ENCODE measurements around the gene ZCCHC4.

ZCCHC4 gene

DNA sequence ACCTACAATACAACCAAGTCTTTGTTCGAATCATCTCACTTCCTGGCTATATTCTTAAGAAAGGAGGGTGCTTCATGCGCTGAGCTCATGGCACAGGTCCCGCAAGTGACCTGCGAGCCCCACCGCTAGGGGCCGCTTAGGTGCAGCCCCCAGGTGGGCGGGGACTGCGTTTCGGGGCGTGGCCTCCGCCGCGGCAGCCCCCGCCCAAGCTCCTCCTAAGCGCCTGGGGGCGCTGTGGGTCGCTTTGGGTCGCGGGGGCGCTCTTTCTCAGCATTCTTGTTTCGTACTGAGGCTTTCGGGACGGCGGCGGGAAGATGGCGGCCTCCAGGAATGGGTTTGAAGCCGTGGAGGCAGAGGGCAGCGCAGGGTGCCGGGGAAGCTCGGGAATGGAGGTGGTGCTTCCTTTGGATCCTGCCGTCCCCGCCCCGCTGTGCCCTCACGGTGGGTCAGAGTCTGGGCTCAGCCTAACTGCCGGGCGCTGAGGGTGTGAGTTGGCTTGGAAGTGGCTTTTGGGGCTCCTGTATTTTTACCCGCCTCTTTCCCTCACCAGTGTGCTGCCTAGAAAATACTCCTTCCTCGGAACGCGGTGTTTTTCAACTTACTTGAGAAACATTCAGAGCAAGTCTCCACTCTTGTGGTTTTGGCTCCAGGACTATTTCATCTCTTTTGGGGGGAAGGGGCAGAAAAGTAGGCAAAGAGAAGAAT, at the start of gene ZCCHC4:
Gene ZCCHC4, plus strand, starts transcription at position 279 of the 705 bp plus-strand sequence. Its CDS starts 36 bp downstream, at position 315.
- DNase-seq = peak; percentile 24 to 92 (median 86)

GRCh38 chr4:25271866-25272265, 40.7 kb upstream of the ZCCHC4 start:
- no peak for DNase-seq

GRCh38 chr4:25280210-25280609, 32.4 kb upstream of the ZCCHC4 start:
- no peak for DNase-seq

- DNase-seq = no peak
Measured at GRCh38 chr4:25283948-25284347, 28.6 kb upstream of the ZCCHC4 start.

DNA sequence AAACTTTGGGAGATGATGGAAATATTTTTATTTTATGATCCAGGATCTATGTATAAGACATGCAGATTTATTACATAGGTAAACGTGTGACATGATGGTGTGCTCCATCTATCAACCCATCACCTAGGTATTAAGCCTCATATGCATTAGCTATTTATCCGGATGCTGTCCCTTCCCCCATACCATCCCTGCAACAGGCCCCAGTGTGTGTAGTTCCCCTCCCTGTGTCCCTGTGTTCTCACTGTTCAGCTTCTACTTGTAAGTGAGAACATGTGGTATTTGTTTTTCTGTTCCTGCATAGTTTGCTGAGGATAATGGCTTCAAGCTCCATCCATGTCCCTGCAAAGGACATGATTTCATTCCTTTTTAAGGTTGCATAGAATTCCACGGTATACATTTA, 28.1 kb upstream of the ZCCHC4 start:
- no peak for DNase-seq

- no peak for DNase-seq
Measured at GRCh38 chr4:25290490-25291067, 22.0 kb upstream of the ZCCHC4 start.

DNA sequence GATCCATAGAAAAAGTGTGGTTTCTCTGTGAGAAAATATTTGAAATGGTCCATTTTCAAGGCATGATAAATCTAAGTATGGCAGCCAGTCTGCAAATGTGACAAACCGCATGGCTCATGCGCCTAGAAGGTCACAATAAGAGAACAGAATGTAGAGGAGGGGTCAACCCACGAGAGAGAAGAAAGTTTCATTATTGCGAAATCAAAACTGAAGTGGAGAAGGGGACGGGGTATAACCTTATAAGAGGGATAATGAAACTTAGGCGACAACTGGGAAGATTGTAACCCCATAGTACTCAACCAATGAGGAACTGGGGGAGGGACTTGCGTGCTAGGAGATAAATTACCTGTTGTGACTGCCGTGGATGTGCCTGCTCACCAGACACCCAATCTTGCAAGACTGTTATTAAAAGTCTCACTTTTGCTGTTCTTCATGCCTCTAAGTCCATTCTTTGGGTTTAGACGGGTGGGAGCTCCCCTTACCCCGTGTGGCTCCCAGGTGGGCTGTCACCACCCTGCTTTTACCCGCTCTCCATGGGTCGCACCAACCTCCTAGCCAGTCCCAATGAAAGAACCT, 21.3 kb upstream of the ZCCHC4 start:
- no peak for DNase-seq

- DNase-seq = no peak
Measured at GRCh38 chr4:25297528-25298242, 14.9 kb upstream of the ZCCHC4 start.

- DNase-seq = no peak
Measured at GRCh38 chr4:25299476-25300203, 12.9 kb upstream of the ZCCHC4 start.

DNA sequence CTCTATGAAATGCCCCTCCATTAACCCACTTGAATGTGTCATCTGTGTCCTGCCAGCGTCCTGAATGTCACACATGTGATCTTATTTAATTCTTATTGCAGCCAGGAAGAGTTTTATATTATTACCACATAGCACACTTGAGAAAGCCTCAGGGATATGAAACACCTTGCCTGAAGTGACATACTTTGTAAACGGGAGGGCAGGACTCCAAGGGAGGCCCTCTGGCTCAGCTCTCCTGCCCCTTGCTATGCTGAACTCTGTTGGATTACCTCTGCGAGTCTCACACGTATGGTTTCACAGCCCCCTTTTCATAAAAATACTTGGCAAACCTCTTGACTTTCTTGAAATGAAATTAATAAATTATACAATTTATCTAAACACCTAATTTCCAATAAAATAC, 11.1 kb upstream of the ZCCHC4 start:
- no peak for DNase-seq

DNA sequence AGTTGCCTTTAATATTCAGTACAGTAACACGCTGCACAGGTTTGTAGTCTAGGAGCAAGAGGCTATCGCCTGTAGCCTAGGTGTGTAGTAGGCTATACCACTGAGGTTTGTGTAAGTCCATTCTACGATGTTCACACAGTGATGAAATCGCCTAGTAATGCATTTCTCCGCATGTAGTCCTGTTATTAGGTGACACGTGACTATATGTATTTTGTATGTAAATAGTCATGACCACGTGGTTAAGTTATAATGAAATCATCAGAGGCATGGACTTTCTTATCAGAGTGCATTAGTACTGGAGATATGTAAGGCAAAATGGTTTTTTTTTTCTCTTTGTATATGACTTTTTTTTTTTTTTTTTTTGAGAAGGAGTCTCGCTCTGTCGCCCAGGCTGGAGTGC, 9.9 kb upstream of the ZCCHC4 start:
- DNase-seq = no peak

GRCh38 chr4:25303578-25303977, 9.0 kb upstream of the ZCCHC4 start:
- no peak for DNase-seq

DNA sequence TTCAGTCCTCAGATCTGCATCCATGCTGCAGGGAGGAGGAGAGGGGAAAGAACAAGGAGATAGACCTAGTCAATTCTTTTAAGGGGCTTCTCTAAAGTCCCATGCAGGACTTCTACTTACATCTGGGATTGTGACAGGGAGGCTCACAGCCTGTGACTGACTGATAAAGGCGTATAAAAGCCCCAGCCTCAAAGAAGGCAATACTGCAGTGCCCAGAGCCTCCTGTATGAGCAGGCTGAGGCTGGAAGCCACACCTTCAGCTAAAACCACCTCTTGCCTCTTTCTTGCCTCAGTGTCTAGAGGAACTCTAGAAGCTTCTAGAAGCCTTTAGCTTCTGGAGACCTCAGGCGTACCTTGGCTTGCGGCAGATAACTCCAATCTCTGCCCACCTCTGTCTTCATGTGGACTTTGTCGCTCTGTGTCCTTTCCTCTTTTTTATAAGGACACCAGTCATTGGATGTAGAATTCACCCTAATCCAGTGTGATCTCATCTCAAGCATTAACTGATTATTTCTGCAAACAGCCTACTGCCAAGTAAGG, 6.0 kb upstream of the ZCCHC4 start:
- DNase-seq = no peak

DNA sequence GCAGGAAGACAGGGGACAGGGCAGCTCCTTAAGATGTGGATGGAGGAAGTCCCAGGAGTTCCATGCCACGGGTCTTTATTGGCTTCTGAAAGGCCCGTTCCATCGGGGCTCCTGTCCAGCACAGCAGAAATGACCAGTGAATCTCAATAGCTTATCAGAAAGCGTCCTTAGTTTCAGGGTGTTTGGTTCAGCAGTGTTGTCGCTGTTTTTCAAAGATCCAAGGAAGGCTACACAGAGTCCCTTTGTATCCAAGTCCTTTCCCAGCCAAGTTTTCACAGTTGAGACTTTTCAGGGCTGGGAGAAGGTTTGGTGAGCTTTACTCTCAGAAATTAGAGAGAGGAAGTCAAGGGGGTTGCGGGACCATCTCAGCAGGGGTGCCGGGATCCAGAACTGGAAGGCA, 5.0 kb upstream of the ZCCHC4 start:
- DNase-seq = peak in 4 of 14 donors; percentile 10 to 19 (median 13)

GRCh38 chr4:25308306-25308705, 4.3 kb upstream of the ZCCHC4 start:
- DNase-seq = no peak

GRCh38 chr4:25308761-25309160, 3.8 kb upstream of the ZCCHC4 start:
- no peak for DNase-seq

DNA sequence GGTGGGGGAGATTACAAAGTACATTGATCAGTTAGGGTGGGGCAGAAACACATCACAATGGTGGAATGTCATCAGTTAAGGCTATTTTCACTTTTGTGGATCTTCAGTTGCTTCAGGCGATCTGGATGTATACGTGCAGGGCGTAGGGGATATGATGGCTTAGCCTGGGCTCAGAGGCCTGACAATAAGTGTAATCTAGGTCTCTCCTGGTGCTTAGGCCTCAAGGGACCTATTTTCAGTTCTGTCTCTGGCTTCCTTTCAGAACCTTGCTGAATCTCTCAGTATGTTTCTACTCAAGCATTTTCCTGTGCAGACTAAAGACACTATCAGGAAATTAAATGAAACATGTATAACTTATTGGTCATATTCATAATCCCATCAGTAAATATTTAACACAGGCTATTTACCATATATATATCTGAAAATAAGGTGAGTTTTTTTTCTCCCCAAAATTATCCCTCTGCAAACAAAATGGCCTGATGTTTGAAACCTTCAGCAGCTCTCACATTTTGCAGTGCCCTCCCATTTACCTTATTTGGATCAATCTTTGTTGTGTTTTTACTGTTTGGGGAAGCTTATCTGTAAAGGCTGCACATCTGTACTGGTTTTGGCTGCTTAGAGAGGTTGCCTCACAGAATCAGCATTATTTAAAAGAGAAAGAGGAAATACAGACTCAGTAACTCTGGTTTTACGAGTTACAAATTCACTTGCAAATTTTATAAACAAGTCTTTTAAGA, 2.3 kb upstream of the ZCCHC4 start:
- no peak for DNase-seq

GRCh38 chr4:25310803-25311166, 1.8 kb upstream of the ZCCHC4 start:
- DNase-seq = no peak

DNA sequence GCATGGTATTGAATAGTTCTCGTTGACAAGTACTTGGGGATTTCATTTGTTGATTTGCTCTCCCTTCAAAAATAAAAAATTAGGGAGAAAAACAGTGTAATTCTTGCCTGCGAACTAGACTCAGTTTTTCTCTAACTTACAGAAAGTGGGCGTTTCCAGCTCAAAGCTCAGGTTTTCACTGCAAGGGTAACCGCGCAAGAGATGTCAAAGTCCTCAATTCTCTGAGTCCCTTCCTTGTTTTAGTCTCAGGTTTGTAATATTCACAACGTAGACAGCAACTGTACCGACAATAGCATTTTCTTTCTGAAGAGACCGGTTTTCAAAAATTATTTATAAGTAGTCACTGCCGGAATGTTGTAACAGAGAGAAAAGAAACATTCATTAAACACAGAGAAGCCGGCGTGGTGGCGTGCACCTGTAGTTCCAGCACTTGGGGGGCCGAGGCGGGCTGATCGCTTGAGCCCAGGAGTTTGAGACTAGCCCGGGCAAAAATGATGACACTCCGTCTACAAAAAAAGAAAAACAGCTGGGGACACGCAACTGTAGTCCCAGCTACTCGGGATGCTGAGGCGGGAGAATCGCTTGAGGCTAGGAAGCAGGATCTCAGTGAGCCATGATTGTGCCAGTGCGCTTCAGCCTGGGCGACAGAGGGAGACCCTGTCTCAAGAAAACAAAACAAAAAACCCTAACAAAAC, 774 bp downstream of the ZCCHC4 start:
- no peak for DNase-seq

- DNase-seq = no peak
Measured at GRCh38 chr4:25320336-25320735, 7.8 kb downstream of the ZCCHC4 start.

DNA sequence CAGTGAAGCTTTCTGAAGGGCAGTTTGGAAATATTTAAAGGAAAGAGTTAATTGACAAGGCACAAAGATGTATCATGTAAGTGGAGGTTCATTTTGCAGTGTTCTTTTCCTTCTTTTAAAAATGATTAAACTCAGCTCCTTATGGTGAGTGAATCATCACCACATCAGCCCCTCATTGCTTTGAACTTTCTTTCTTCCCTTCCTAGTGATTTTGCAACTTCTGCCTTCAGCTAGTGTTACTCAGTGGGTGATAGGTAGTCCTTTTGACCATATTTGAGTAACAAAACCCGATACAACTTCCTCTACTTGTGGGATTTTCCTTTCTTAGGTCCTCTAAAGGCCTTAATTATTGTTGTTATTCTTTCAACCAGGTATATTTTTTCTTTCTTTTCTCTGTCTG, 8.2 kb downstream of the ZCCHC4 start:
- no peak for DNase-seq

Measured in C1 segment of cervical spinal cord (tissue), 14 donors.